ENCODE measurements around the gene FCGR3B.
"Not testable (repeated sequence)": the region's sequence is repeated elsewhere in the genome, so short reads cannot be mapped to it uniquely, and the experiment has no call there.

FCGR3B gene

GRCh38 chr1:161605024-161605423, 26.0 kb downstream of the FCGR3B start:
- DNase-seq: not testable (repeated sequence)

- DNase-seq: not testable (repeated sequence)
Measured at GRCh38 chr1:161597077-161597476, 33.9 kb downstream of the FCGR3B start.

- DNase-seq: not testable (repeated sequence)
Measured at GRCh38 chr1:161595583-161595982, 35.4 kb downstream of the FCGR3B start.

GRCh38 chr1:161595173-161595572, 35.8 kb downstream of the FCGR3B start:
- not testable (repeated sequence) for DNase-seq

- not testable (repeated sequence) for DNase-seq
Measured at GRCh38 chr1:161594269-161594984, 36.5 kb downstream of the FCGR3B start.

- not testable (repeated sequence) for DNase-seq
Measured at GRCh38 chr1:161593092-161593755, 37.8 kb downstream of the FCGR3B start.

GRCh38 chr1:161592586-161592985, 38.4 kb downstream of the FCGR3B start:
- not testable (repeated sequence) for DNase-seq

- DNase-seq: not testable (repeated sequence)
Measured at GRCh38 chr1:161589920-161590319, 41.1 kb downstream of the FCGR3B start.

- DNase-seq: not testable (repeated sequence)
Measured at GRCh38 chr1:161589365-161589764, 41.6 kb downstream of the FCGR3B start.

GRCh38 chr1:161588596-161588995, 42.4 kb downstream of the FCGR3B start:
- not testable (repeated sequence) for DNase-seq

- not testable (repeated sequence) for DNase-seq
Measured at GRCh38 chr1:161582882-161583281, 48.1 kb downstream of the FCGR3B start.

GRCh38 chr1:161580879-161581537, 50.0 kb downstream of the FCGR3B start:
- DNase-seq: not testable (repeated sequence)

GRCh38 chr1:161579856-161580507, 51.0 kb downstream of the FCGR3B start:
- not testable (repeated sequence) for DNase-seq

GRCh38 chr1:161576676-161577075, 54.3 kb downstream of the FCGR3B start:
- DNase-seq: not testable (repeated sequence)

Measured in T1000 (cell line).